Epidermal melanocyte (primary cell): Measurements from ENCODE around the gene PTPRD.
"Not testable (repeated sequence)": the region's sequence is repeated elsewhere in the genome, so short reads cannot be mapped to it uniquely, and the experiment has no call there.

Experiments
- DNase-seq: peaks from one replicate; pipeline ENCODE4 v3.0.0; 2011; ENCODE audit warnings: low spot score; ENCODE audit not compliant: insufficient read length

The PTPRD gene

GRCh38 chr9:8920478-8921183, 1692.2 kb downstream of the PTPRD start:
- not testable (repeated sequence) for DNase-seq

- no peak for DNase-seq
Observed at GRCh38 chr9:8917956-8918739, 1694.7 kb downstream of the PTPRD start.

DNA sequence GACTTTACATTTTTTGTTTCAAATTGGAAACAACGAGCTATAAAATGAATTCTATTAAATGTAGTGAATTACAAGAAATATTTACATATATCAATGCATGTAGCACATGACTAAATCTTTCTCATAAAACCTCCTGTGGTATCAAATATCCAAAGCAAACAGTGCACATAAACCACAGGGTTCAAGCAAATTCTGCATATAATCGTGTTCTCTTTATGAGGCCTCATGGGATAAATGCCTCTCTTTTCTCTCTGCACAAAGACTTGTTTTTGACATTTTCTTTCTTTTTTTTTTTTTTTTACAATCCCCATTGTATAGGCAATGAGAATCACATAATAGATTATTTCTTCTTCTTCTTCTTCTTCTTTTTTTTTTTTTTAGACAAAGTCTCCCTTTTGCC, 1696.0 kb downstream of the PTPRD start:
- no peak for DNase-seq

DNA sequence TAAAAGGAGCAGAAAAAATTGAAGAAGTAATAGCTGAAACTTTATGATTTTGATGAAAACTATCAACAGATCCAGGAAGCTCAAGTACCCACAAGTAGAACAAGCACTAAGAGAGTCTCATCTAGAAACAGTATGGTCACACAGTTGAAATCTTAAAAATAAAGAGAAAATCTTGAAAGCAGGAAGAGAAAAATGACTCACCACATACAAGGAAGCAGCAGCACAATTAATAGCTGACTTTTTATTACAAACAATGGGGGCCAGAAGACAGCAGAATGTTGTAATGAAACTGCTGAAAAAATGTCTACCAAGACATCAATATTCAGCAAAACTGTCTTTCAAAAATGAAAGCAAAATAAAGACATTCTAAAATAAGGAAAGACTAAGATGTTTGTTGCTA, 1704.9 kb downstream of the PTPRD start:
- DNase-seq = no peak

DNA sequence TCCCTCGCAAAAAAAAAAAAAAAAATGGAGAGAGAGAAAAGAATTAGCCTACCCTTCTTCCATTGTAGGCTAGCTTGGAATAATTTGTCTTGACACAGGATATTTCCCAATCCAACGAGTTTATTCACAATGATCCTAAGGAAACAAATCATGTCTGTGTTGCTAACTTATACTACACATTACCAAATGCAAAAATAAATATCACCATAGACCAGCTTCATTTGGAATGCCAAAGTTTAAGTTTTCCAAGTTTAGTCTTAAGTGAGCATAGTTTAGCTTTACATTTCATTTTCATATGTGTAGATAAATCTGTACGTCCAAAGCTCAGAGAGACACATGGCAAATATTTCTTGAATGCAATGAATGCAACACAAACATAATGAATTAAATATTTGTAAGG, 1707.1 kb downstream of the PTPRD start:
- no peak for DNase-seq

DNA sequence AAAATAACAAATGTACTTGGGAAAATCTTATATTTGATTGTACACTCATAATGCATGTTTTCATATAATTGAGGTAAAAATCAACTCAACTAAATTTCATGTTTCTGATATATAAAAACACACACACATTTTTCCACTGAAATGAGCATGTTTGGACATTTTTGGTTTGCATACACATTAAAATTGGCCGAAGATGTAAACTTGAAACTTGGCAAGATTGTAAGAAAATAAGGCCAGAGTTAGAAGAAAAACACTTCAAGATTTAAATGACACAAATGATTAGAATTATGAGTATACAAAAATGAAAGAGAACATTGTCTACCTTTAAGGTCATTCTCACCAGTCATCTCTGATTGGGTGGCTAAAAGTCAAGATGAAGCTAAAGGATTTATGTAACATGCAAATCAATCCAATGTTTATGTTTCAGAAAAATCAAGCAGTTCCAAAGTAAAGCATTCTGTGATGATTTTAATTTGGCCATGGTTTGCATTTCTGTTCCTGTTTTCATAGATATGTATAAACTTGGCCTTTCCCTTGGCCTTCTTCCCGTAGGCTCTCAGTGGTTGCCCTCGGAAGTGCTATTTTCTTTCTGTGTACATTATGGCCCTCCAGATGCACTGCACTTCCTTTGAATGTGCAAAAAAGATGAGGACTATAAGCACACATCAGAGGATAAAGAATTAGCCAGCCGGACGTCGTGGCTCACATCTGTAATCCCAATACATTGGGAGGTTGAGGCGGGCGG, 1707.9 kb downstream of the PTPRD start:
- DNase-seq = no peak

GRCh38 chr9:8903077-8903476, 1709.7 kb downstream of the PTPRD start:
- no peak for DNase-seq

GRCh38 chr9:8901146-8901545, 1711.7 kb downstream of the PTPRD start:
- no peak for DNase-seq

DNA sequence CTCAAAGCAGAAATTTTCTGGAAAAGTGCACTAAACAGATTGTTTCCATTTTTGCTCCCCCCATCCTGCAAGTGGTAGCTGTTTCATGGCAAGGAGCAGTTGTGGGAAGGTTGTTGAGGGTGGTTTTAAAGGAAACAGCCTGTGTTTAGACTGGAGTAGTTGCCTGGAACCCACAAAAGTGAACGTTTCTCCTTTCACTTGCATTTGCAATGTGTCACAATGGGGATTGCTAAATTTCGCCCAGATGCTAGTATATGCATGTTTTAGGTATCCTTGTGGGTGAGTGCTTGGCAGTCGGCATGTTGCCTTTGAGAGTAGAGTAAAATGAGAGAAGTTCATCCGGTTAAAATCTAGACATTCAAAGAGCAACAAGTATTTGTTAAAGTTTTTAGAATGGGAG, 1713.3 kb downstream of the PTPRD start:
- no peak for DNase-seq

- DNase-seq = peak; percentile 26
Observed at GRCh38 chr9:8895861-8896224, 1717.0 kb downstream of the PTPRD start.

DNA sequence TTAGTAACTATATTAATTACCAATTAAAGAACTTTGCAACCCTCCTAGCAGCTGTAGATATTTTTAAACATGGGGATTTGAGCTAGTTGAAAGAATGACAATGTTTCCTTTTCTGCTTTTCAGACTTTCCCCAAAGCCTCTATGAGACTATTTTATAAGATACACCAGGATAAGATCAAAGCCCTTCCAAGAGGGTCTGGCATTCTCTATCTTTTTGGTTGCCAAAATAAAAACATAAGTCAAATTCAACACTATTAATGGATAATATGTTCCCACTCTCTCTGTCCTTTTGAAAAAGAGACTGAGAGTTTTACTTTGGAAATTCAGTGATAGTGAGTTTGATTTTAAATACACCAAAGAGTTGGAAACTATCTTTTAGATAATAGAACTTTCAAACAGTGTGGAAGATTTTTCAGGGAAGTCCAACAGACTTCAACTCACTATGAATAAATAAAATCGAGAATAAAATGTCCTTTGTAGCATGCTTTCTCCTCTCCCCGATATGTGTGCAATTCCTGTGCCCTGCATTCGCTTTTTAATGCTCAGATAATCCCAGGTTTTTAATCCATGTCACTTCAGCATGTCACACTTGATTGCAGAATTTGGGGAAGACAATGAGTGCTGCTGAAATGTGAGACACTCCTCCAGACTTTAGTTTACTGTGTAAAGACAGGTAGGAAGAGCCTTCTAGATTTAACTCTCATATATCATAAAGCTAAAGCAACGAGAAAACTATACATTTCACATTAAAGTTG, 1717.5 kb downstream of the PTPRD start:
- DNase-seq = no peak

GRCh38 chr9:8890695-8891094, 1722.1 kb downstream of the PTPRD start:
- DNase-seq = no peak

- no peak for DNase-seq
Observed at GRCh38 chr9:8889100-8889499, 1723.7 kb downstream of the PTPRD start.

DNA sequence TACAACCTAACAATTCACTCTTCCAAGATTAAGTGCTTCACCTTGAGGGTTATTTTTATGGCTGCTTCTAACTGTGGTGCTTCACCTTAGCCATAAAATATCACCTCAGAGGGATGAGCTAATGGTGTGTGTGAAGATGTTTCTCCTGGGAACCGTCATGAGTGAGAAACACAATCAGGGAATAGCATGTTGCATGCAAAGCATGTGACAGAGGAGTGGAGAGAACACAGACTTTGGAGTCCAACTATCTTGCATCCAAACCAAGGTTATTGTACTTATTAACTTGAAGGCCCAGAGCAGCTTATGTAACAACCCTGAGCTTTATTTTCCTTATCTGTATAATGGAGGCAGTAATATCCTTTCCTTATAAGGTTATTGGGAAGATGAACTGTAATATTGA, 1724.2 kb downstream of the PTPRD start:
- no peak for DNase-seq

GRCh38 chr9:8887369-8887768, 1725.4 kb downstream of the PTPRD start:
- DNase-seq = no peak

GRCh38 chr9:8883321-8883720, 1729.5 kb downstream of the PTPRD start:
- no peak for DNase-seq

DNA sequence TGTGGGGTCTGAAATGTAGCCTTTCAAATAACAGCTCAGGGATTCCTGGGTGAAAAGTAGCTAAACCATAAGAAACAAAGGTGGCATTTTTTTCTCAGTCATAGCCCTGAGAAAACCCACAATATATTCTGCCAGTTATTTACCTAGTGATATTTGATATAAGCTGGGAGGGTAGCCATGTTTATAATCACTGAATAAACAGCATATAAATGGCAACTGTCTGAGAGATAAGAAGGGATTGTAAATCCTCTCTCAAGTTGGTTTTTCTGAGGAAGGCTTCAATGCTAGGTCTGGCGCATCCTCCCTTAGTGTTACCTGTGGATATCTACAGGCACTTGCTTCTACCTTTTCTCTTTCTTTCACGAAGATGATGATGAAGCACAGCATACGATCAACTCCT, 1732.7 kb downstream of the PTPRD start:
- DNase-seq = no peak

GRCh38 chr9:8879284-8879683, 1733.5 kb downstream of the PTPRD start:
- no peak for DNase-seq

GRCh38 chr9:8877753-8878494, 1734.9 kb downstream of the PTPRD start:
- DNase-seq = no peak

DNA sequence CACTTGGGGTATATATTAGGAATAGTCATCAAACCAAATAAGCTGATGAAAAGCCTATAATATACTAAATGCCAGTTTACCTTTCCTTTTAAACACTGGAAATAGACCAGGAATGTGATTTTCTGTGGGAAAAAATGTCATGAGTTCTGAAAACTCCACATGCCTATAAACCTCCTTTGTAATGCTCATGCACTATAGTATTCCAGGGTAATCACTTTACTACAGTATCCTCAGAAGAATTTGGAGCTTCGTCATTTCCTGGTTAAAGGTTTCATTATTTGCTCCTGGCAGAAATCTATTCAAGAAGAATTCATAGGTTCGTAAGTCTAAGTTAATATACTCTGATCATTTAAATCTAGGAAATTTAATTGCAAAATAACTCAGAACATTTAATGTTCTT, 1736.5 kb downstream of the PTPRD start:
- DNase-seq = no peak

DNA sequence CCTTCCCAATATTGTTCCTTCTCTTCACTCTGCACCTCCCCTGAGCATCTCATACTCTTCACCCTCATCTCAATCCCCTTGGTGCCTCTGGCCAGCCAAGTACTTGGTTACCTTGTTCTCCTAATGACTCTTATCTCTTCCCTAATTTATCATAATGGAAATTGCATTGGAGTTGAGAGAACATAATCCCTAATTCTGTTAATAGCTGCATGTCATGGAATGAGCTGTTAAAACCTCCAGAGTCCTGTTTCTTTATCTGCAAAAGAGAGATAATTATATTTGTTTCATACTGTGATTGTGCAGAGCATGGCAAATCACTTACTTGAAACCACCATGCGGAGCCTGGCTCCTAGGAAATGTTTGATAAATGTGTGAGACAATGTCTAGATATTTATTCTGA, 1738.3 kb downstream of the PTPRD start:
- DNase-seq = no peak
